TTC549 (cell line): ENCODE results near the gene MICALL2.

Experiments used
- FAIRE-seq: peaks from 2 replicates; lab custom pipeline; 2012; peaks lifted over from hg19 to GRCh38; lab: Jason Lieb, UNC

MICALL2 gene

DNA sequence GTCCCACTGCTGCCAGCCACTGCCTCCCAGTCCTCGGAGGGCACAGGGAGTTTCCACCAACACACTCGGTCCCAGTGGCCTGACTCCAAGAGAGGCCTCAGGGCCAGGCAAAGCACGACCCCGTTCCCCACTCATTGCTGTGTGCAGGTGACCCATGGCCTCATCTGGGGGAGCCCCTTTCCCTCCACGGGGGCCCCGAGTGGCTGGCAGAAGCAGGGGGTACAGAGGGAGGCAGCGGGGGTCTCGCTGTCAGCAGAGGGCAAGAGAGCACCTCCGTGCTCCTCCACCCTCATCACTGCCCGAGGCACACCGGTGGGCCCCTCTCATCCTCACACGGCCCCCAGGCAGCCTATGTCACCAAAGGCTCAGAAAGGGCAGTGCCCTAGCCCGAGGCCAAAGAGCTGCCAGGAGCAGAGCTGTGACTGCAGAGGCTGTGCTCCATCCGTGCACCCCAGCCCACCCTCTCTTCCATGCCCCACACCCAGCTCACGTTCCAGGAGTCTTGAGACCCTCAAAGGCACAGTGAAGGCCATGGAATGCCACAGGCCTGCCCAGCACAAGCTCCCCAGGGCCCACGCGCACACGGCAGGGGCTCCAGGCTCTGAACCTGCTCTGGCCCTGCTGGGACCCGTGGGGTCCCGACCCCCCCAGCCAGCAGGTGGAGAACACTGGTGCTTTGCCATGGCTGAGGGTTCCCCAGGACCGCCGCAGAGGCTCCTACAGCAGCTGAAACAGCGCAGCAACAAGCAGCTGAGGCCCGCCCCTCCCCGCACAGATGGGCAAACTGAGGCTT, 25.9 kb downstream of the MICALL2 start:
- FAIRE-seq: no peak

- FAIRE-seq: no peak
These were observed 26.7 kb downstream of the MICALL2 start for GRCh38 chr7:1432411-1433082.

- no peak for FAIRE-seq
These were observed 27.5 kb downstream of the MICALL2 start for GRCh38 chr7:1431634-1432380.

DNA sequence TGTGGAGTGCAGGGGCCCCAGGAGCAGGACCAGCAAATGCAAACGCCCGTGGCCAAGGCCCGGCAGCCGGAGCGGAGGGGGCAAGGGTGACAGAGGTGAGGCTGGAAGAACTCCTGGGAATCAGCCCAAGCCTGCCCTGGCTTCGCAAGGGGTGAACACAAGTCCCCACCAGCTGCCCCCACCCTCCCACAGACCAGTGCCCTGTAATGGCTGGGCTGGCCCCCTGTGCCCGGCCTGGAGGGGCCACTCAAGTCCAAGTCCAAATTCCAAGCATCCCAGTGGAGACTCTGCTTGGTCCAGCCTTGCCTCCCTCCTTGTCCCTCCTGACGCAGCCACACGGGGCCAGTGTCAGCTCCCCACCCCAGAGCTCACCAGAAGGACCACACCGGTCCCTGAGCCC, 28.0 kb downstream of the MICALL2 start:
- FAIRE-seq: no peak

DNA sequence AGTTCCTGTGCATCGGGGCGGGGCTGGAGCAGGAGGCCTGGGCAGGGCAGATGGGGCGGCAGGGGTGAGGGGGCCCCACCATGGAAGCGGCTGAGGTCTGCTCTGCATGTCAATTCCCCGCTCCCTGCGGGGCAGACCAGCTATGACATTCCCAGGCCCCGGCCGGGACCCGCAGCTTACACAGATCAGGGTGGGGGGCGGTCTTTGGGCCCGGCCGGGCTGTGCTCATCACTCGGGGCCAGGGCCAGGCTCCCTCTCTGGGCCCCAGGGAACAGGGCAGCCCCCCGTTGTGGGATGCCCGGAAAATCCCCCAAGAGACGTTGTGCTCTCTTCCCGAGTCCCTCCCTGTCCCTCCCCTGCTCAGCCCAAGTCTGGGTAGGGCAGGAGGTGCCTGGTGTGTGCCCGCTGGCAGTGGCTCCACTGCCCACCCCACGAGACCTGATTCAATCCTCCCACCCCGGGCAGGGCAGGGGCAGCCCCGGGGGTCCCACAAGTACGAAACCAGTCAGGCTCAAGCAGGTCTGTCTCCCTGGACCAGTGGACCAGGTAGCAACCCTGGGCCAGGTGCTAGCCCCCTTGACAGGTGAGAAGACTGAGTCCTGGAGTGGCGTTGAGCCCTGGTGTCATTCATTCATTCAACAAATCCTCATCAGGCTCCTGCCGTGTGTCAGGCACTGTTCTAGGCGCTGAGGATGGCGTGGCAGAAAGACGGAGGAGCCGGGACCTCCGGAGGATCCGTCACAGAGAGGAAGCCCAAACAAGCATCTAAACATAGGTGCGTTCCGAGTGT, 29.0 kb downstream of the MICALL2 start:
- FAIRE-seq: no peak

GRCh38 chr7:1428941-1429501, 30.2 kb downstream of the MICALL2 start:
- FAIRE-seq: no peak

GRCh38 chr7:1427064-1427657, 32.1 kb downstream of the MICALL2 start:
- FAIRE-seq: no peak

DNA sequence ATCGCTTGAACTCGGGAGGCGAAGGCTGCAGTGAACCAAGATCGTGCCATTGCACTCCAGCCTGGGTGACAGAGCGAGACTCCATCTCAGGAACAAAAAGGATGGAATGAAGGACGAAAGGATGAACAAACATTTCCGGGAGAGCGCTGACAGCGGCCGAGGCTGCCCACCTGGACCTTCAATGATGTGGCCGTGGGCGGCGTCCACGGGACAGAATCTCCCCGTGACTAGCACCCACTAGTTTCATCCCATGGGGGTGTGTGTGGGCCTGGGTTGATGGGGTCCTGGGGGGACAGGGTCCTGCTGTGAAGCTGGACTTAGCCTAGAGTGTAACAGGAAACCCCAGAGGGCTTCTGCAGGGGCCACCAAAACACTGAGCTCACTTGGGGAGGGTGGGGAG, 32.8 kb downstream of the MICALL2 start:
- no peak for FAIRE-seq

- FAIRE-seq: no peak
These were observed 33.8 kb downstream of the MICALL2 start for GRCh38 chr7:1425292-1426136.

DNA sequence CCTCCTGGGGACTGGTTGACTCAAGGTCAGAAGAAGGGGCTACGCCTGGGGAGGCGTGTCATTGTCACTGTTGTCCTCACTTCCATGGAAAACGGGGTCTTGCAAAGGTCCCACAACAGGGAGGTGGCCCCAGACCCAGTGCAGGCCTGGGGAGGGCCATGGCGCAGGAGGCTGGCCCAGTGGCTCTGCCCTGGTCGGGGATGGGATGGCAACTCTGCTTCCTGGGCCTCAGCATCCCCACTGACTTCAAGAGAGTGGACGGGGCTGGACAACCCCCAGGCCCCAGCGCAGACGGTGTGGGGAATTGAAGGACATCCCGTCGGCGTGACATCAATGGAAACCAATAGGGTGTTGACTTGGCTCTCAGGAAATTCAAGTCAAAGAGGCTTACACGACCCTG, 35.2 kb downstream of the MICALL2 start:
- no peak for FAIRE-seq

- FAIRE-seq: no peak
These were observed 35.9 kb downstream of the MICALL2 start for GRCh38 chr7:1423264-1423811.

DNA sequence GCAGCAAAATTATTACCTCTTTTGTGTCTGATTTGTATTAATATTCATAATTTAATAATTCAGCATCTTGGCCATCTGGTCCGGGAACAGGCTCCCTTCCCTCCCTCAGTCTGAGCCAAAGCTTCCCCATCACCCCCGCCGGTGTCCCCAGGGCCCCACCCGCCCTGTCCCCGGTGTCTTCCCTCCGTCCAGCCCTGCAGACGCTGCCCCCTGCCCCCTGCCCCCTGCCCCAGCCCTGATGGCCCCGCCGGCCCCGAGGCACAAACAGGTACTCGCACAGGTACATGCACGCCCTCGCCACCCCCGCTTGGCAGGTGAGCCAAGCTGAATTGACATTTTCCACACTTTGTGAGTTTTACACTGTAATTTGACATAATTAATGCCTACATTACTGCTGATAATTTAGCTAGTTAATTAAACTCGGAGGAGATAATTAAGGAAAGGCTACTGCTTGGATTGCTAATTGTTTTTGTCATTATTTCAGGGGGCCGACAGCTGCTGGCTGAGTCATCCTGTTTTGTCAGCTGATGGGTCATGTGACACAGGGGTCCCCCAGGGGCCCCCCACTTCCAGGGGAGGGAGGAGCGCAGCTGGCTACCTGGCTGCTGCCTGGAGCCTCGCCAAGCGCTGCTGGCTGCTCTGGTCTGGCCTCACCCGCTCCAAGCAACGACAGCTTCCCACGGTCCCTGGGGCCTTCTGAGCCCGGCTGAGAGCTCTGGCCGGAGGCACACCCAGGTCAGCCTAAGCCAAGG, 36.6 kb downstream of the MICALL2 start:
- FAIRE-seq: no peak

DNA sequence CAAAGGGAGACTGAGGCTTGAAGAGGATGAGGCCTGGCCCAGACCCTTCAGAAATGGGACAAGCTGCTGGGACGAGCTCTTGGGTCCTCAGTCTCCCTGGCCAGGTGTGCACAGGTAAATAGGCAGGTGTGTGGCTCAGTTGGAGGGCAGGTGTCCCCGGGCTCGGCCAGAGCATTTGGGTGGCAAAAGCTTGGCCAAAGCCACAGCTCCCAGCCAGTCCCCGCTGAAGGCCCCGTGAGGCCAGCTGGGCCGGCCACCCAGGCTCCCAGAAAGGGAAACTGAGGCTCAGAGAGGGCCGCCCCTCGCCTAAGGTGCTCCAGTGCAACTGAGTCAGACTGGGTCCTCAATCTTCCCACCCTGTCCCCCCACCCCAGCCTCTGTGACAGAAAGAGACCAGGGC, 37.3 kb downstream of the MICALL2 start:
- FAIRE-seq: no peak

GRCh38 chr7:1421020-1421790, 38.1 kb downstream of the MICALL2 start:
- no peak for FAIRE-seq

GRCh38 chr7:1419688-1420087, 39.6 kb downstream of the MICALL2 start:
- no peak for FAIRE-seq

DNA sequence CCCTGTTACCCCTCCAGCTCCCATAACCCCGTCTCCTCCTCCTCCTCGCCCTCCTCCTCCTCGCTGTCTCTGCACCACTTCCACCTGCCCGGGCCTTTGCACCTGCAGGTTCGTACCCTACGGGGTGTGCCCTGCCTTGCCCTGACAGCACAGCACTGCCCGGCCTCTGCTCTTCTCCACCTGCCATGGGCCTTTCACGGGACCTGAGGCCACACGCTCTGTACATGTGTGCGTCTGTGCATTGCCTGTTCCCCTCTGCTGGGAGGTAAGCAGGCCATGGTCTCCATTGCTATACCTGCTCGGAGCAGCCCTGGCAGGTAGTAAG, 40.0 kb downstream of the MICALL2 start:
- FAIRE-seq: no peak

DNA sequence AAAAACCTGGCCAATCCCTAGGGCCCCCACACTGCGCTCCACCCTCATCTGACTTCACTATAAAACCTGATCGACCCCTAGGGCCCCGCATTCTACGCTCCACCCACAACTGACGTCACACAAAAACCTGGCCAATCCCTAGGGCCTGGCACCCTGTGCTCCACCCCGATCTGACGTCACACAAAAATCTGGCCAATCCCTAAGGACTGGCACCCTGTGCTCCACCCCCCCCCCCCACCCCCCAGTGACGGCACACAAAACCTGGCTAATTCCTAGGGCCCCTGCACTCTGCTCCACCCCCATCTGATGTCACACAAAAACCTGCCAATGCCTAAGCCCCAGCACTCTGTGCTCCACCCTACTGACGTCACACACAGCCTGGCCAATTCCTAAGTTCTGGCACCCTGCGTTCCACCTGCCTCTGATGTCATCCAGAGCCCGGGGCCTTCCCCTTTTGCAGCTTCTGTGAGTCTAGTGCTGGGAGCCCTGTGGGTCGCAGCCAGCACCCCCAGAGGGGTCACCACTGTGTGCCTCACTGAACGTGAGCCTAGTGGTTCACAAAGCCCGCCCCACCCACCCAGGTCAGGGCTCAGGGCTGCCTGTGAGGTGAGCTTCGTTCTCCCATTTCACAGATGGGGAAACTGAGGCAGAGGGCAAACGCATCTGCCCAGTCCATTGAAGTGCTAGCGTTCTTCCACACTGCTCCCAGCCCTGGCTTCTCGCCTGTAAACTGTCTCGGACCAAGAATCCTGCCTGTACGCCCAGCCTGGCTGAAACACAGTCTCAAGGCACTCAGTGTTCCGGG, 40.6 kb downstream of the MICALL2 start:
- no peak for FAIRE-seq

GRCh38 chr7:1415389-1415990, 43.8 kb downstream of the MICALL2 start:
- no peak for FAIRE-seq
